DOHH2 (cell line): ENCODE data around the gene DNASE2B.

Experiments
- CTCF ChIP-seq: fragments of 200-600 bp; sonication (generic); IDR thresholded peaks from one replicate; pipeline ENCODE4 v1.5.1; 2014; ENCODE audit warnings: antibody characterized with exemption, mild to moderate bottlenecking, low read depth, low read length; ENCODE audit not compliant: poor library complexity, severe bottlenecking
- EZH2phosphoT487 ChIP-seq: fragments of 200-600 bp; sonication (generic); IDR thresholded peaks from 2 replicates; pipeline ENCODE4 v1.6.1; 2017; ENCODE audit warnings: borderline replicate concordance, mild to moderate bottlenecking, antibody characterized with exemption, low read length, moderate library complexity, mixed read lengths

GRCh38 chr1:84386716-84387479 lies 11.4 kb upstream of the DNASE2B start:
- TF ChIP-seq CTCF (no peak), EZH2phosphoT487 (no peak)
